Tibial artery (tissue), 4 donors: ENCODE data around the gene ATP13A1.

Experiments used
- DNase-seq, 2 donors: peaks; one replicate each; pipeline ENCODE4 v3.0.0-alpha.2; 2019
- H3K27ac ChIP-seq, 2 donors: fragments of 200-600 bp; sonication (generic) in 1 of 2; 1 replicate in 1 of 2; 2 replicates in 1 of 2; pipeline ENCODE4 v1.5.1; 2018 to 2019; ENCODE audit warnings: mild to moderate bottlenecking in 1 of 2
- H3K27me3 ChIP-seq, 2 donors: fragments of 200-600 bp; sonication (generic) in 1 of 2; one replicate each; pipeline versions ENCODE4 v1.5.1 to v1.6.0; 2016 to 2019
- H3K36me3 ChIP-seq, 3 donors: fragments of 200-600 bp; sonication (generic) in 2 of 3; one replicate each; pipeline ENCODE4 v1.5.1; 2016 to 2019; ENCODE audit warnings: mild to moderate bottlenecking in 2 of 3
- H3K4me1 ChIP-seq, 4 donors: fragments of 200-600 bp; sonication (generic) in 2 of 4; 1 replicate in 3 of 4; 2 replicates in 1 of 4; pipeline ENCODE4 v1.5.1; 2016 to 2019
- H3K4me3 ChIP-seq, 2 donors: fragments of 200-600 bp; sonication (generic) in 1 of 2; 1 replicate in 1 of 2; 2 replicates in 1 of 2; pipeline ENCODE4 v1.5.1; 2018 to 2019; ENCODE audit warnings: mild to moderate bottlenecking in 2 of 2
- H3K9me3 ChIP-seq, 3 donors: fragments of 200-600 bp; sonication (generic) in 1 of 3; one replicate each; pipeline ENCODE4 v1.5.1; 2016 to 2019
- CTCF ChIP-seq, 2 experiments: fragments of 200-600 bp in 1 of 2; fragments of 450-650 bp in 1 of 2; IDR thresholded peaks; one replicate each; pipeline ENCODE4 v1.5.1; 2017 to 2019; ENCODE audit warnings: antibody characterized with exemption in 2 of 2, mild to moderate bottlenecking in 1 of 2, moderate library complexity in 1 of 2
- intact Hi-C: fragments of 100-400 bp; cut with DNase I; formaldehyde crosslinking; loops from one replicate; pipeline ENCODE4 v1.15.0; 2023; ENCODE audit warnings: low total_unique reads

Gene ATP13A1

GRCh38 chr19:19679176-19680073, 15.9 kb upstream of the ATP13A1 start:
- Histone ChIP-seq H3K9me3 (peaks cover 0 to 49% (median 0%) of the 10 kb centered on the region in 3 donors), H3K36me3 (peaks cover 60 to 73% (median 66%) of the 10 kb centered on the region in 3 donors), H3K27me3 (no peaks in the 10 kb centered on the region), H3K4me1 (no peaks in the 10 kb centered on the region), H3K27ac (no peak overlapping the region), H3K4me3 (no peak overlapping the region)
- intact Hi-C loops, result no loop called here
- no peak for DNase-seq
- TF ChIP-seq CTCF (IDR thresholded peaks at IDR 0.05), result no peak

- peak in 1 of 2 donors; percentile 51 for DNase-seq
- Histone ChIP-seq H3K27me3 (no peaks in the 10 kb centered on the region), H3K4me1 (no peaks in the 10 kb centered on the region), H3K4me3 (no peak overlapping the region), H3K36me3 (peaks cover 69 to 77% (median 74%) of the 10 kb centered on the region in 3 donors), H3K27ac (no peak overlapping the region), H3K9me3 (peaks cover 0 to 31% (median 0%) of the 10 kb centered on the region in 3 donors)
- intact Hi-C loops, result no loop called here
- TF ChIP-seq CTCF (IDR thresholded peaks at IDR 0.05), result no peak
These were observed 14.1 kb upstream of the ATP13A1 start for GRCh38 chr19:19677579-19677978.

GRCh38 chr19:19674315-19674714, 10.8 kb upstream of the ATP13A1 start:
- no peak for TF ChIP-seq CTCF (IDR thresholded peaks at IDR 0.05)
- peaks cover 41 to 57% (median 56%) of the 10 kb centered on the region in 3 donors for H3K36me3 ChIP-seq

GRCh38 chr19:19672816-19673215, 9.3 kb upstream of the ATP13A1 start:
- Histone ChIP-seq H3K27me3 (no peaks in the 10 kb centered on the region), H3K4me1 (peaks cover 0 to 18% (median 10%) of the 10 kb centered on the region in 4 donors), H3K9me3 (no peaks in the 10 kb centered on the region), H3K27ac (no peak overlapping the region), H3K36me3 (peaks cover 27 to 43% (median 41%) of the 10 kb centered on the region in 3 donors), H3K4me3 (no peak overlapping the region)
- no peak for DNase-seq
- TF ChIP-seq CTCF (IDR thresholded peaks at IDR 0.05), result no peak
- intact Hi-C loops, result no loop called here

More at GRCh38 chr19:19674315-19674714, 10.8 kb upstream of the ATP13A1 start:
- no peaks in the 10 kb centered on the region for H3K27me3 ChIP-seq
- no peak overlapping the region for H3K27ac ChIP-seq
- no peak overlapping the region for H3K4me3 ChIP-seq
- peak in 1 of 2 donors; percentile 17 for DNase-seq
- peaks cover 0 to 13% (median 0%) of the 10 kb centered on the region in 3 donors for H3K9me3 ChIP-seq
- intact Hi-C loops, result no loop called here
- peaks cover 0 to 12% (median 6%) of the 10 kb centered on the region in 4 donors for H3K4me1 ChIP-seq

GRCh38 chr19:19670070-19670551, 6.6 kb upstream of the ATP13A1 start:
- no peak for DNase-seq

More at GRCh38 chr19:19670070-19670551, 6.6 kb upstream of the ATP13A1 start:
- Histone ChIP-seq H3K9me3 (no peaks in the 10 kb centered on the region), H3K27ac (no peak overlapping the region), H3K4me3 (no peak overlapping the region), H3K27me3 (no peaks in the 10 kb centered on the region), H3K36me3 (peaks cover 18 to 24% (median 19%) of the 10 kb centered on the region in 3 donors), H3K4me1 (peaks cover 0 to 18% (median 10%) of the 10 kb centered on the region in 4 donors)
- intact Hi-C loops, result no loop called here
- TF ChIP-seq CTCF (IDR thresholded peaks at IDR 0.05), result no peak
